Measurements from ENCODE around the gene ZNF462. TPM values are rescaled to one million over a fixed set of nuclear protein-coding genes. Genes with fewer than 3 reads are reported as not detected.

ZNF462 gene
- total and polyA plus RNA-seq, 2 experiments from 2014 or later = 40.0 to 101 TPM

DNA sequence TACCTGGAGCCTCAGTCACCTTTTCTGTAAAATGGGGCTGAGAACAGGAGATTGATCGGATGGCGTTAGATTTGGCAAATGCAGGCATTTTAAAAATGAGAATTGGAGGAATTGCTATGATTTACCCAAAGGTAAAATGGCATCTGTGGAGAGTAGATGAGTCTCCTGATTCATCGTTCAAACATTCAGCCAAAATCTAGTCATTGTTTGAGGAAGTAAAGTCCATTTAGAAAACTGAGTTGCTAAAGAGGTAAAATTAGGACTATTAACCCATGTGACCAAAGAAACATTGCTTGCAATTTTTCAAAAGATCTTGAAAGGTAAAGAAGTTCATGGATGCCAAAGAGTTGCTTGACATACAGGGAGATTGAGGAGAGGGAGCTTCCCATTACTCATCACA is 69.7 kb downstream of the ZNF462 start (continued):
- TF ChIP-seq, protein P1, sequence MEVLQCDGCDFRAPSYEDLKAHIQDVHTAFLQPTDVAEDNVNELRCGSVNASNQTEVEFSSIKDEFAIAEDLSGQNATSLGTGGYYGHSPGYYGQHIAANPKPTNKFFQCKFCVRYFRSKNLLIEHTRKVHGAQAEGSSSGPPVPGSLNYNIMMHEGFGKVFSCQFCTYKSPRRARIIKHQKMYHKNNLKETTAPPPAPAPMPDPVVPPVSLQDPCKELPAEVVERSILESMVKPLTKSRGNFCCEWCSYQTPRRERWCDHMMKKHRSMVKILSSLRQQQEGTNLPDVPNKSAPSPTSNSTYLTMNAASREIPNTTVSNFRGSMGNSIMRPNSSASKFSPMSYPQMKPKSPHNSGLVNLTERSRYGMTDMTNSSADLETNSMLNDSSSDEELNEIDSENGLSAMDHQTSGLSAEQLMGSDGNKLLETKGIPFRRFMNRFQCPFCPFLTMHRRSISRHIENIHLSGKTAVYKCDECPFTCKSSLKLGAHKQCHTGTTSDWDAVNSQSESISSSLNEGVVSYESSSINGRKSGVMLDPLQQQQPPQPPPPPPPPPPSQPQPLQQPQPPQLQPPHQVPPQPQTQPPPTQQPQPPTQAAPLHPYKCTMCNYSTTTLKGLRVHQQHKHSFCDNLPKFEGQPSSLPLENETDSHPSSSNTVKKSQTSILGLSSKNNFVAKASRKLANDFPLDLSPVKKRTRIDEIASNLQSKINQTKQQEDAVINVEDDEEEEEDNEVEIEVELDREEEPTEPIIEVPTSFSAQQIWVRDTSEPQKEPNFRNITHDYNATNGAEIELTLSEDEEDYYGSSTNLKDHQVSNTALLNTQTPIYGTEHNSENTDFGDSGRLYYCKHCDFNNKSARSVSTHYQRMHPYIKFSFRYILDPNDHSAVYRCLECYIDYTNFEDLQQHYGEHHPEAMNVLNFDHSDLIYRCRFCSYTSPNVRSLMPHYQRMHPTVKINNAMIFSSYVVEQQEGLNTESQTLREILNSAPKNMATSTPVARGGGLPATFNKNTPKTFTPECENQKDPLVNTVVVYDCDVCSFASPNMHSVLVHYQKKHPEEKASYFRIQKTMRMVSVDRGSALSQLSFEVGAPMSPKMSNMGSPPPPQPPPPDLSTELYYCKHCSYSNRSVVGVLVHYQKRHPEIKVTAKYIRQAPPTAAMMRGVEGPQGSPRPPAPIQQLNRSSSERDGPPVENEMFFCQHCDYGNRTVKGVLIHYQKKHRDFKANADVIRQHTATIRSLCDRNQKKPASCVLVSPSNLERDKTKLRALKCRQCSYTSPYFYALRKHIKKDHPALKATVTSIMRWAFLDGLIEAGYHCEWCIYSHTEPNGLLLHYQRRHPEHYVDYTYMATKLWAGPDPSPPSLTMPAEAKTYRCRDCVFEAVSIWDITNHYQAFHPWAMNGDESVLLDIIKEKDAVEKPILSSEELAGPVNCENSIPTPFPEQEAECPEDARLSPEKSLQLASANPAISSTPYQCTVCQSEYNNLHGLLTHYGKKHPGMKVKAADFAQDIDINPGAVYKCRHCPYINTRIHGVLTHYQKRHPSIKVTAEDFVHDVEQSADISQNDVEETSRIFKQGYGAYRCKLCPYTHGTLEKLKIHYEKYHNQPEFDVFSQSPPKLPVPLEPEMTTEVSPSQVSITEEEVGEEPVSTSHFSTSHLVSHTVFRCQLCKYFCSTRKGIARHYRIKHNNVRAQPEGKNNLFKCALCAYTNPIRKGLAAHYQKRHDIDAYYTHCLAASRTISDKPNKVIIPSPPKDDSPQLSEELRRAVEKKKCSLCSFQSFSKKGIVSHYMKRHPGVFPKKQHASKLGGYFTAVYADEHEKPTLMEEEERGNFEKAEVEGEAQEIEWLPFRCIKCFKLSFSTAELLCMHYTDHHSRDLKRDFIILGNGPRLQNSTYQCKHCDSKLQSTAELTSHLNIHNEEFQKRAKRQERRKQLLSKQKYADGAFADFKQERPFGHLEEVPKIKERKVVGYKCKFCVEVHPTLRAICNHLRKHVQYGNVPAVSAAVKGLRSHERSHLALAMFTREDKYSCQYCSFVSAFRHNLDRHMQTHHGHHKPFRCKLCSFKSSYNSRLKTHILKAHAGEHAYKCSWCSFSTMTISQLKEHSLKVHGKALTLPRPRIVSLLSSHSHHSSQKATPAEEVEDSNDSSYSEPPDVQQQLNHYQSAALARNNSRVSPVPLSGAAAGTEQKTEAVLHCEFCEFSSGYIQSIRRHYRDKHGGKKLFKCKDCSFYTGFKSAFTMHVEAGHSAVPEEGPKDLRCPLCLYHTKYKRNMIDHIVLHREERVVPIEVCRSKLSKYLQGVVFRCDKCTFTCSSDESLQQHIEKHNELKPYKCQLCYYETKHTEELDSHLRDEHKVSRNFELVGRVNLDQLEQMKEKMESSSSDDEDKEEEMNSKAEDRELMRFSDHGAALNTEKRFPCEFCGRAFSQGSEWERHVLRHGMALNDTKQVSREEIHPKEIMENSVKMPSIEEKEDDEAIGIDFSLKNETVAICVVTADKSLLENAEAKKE (CRISPR knock-in tag; IDR thresholded peaks at IDR 0.05) = no peak
- no peak for TF ChIP-seq STAT1 (IDR thresholded peaks at IDR 0.05; ENCODE audit: unreplicated experiment)

DNA sequence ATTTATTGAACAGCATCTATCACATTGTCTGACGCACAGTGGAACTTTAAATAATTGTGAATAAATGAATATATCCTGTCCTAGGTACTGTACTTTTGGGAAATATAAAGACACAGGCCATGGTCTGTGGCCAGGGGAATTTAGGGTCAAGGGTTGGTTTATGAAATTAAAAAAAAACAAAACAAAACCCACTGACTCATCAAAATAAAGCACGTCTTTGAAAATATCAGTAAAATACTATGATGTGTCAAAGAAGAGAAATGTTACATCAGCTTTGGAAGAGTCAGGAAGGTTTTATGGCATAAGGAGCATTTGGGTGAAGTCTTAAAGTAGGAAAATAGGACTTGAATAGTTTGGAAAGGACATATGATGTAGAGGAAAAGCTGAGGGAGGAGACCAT is 70.5 kb downstream of the ZNF462 start:
- Histone ChIP-seq H4K20me1 (replicated peaks; ENCODE audit: insufficient read depth) (peaks cover 13% of the 10 kb centered on the region; the same call in 1 of the 2 replicates), H3F3A (replicated peaks; ENCODE audit: low read depth) (no peaks in the 10 kb centered on the region), H3K4me3 (no peak overlapping the region), H3K27me3 (ENCODE audit: insufficient read depth) (no peaks in the 10 kb centered on the region), H3K36me3 (ENCODE audit: insufficient read depth) (peaks cover 69% of the 10 kb centered on the region), H3K9me2 (ENCODE audit: insufficient read depth) (no peaks in the 10 kb centered on the region), H2AFZ (no peak overlapping the region), H3K4me2 (no peak overlapping the region), H3K79me2 (replicated peaks; ENCODE audit: insufficient read depth) (peaks cover 67% of the 10 kb centered on the region), H3K4me1 (ENCODE audit: insufficient read depth) (peaks cover 15% of the 10 kb centered on the region), H3K27ac (ENCODE audit: low read depth) (peak overlapping the region; percentile 21; the same call in 1 of the 2 replicates)
- Mint-ChIP-seq H3K9me3 (no peaks in the 10 kb centered on the region), H3K36me3 (ENCODE audit: low read depth) (peaks cover 89% of the 10 kb centered on the region), H3K4me1 (peaks cover 38% of the 10 kb centered on the region), H3K4me3 (no peak overlapping the region), H3K27me3 (ENCODE audit: insufficient read depth, low read depth, poor library complexity) (no peaks in the 10 kb centered on the region), H3K27ac (peak overlapping the region; percentile 66)
- DNase-seq (ENCODE audit: low spot score) (no peak), ATAC-seq (no peak)
- TF ChIP-seq CREB1 (CRISPR knock-in tag; IDR thresholded peaks at IDR 0.05; ENCODE audit: low read depth) (no peak), ZNF114 (CRISPR knock-in tag; IDR thresholded peaks at IDR 0.05) (no peak), POLR2AphosphoS5 (IDR thresholded peaks at IDR 0.05; ENCODE audit: low read depth) (no peak), ZNF331 (CRISPR knock-in tag; IDR thresholded peaks at IDR 0.05; ENCODE audit: low read depth) (no peak), STAT1 (IDR thresholded peaks at IDR 0.05; ENCODE audit: unreplicated experiment) (no peak), EZH2 (IDR thresholded peaks at IDR 0.05; ENCODE audit: low read depth, unreplicated experiment) (no peak), JUNB (IDR thresholded peaks at IDR 0.05; ENCODE audit: unreplicated experiment) (no peak)
- TF ChIP-seq, protein P2, sequence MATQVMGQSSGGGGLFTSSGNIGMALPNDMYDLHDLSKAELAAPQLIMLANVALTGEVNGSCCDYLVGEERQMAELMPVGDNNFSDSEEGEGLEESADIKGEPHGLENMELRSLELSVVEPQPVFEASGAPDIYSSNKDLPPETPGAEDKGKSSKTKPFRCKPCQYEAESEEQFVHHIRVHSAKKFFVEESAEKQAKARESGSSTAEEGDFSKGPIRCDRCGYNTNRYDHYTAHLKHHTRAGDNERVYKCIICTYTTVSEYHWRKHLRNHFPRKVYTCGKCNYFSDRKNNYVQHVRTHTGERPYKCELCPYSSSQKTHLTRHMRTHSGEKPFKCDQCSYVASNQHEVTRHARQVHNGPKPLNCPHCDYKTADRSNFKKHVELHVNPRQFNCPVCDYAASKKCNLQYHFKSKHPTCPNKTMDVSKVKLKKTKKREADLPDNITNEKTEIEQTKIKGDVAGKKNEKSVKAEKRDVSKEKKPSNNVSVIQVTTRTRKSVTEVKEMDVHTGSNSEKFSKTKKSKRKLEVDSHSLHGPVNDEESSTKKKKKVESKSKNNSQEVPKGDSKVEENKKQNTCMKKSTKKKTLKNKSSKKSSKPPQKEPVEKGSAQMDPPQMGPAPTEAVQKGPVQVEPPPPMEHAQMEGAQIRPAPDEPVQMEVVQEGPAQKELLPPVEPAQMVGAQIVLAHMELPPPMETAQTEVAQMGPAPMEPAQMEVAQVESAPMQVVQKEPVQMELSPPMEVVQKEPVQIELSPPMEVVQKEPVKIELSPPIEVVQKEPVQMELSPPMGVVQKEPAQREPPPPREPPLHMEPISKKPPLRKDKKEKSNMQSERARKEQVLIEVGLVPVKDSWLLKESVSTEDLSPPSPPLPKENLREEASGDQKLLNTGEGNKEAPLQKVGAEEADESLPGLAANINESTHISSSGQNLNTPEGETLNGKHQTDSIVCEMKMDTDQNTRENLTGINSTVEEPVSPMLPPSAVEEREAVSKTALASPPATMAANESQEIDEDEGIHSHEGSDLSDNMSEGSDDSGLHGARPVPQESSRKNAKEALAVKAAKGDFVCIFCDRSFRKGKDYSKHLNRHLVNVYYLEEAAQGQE (IDR thresholded peaks at IDR 0.05; ENCODE audit: unreplicated experiment) = no peak
- TF ChIP-seq, protein P3, sequence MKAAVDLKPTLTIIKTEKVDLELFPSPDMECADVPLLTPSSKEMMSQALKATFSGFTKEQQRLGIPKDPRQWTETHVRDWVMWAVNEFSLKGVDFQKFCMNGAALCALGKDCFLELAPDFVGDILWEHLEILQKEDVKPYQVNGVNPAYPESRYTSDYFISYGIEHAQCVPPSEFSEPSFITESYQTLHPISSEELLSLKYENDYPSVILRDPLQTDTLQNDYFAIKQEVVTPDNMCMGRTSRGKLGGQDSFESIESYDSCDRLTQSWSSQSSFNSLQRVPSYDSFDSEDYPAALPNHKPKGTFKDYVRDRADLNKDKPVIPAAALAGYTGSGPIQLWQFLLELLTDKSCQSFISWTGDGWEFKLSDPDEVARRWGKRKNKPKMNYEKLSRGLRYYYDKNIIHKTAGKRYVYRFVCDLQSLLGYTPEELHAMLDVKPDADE (IDR thresholded peaks at IDR 0.05) = no peak
